Loucy (cell line): ENCODE results near the gene SUSD2.
"Not testable (repeated sequence)": the region's sequence is repeated elsewhere in the genome, so short reads cannot be mapped to it uniquely, and the experiment has no call there.

ENCODE experiments used
- H2AFZ ChIP-seq: fragments of 200-600 bp; sonication (generic); 2 replicates; pipeline ENCODE4 v1.6.0; 2016; ENCODE audit warnings: antibody characterized with exemption, mild to moderate bottlenecking, low read length, moderate library complexity
- H3F3A ChIP-seq: fragments of 200-600 bp; 2 replicates; pipeline ENCODE4 v1.6.0; 2016; ENCODE audit warnings: antibody characterized with exemption, low read depth, mild to moderate bottlenecking
- H3K27me3 ChIP-seq: fragments of 200-600 bp; sonication (generic); 2 replicates; pipeline ENCODE4 v1.6.1; 2014; ENCODE audit warnings: low read length, mild to moderate bottlenecking; ENCODE audit not compliant: insufficient read depth, poor library complexity, severe bottlenecking
- H3K36me3 ChIP-seq: fragments of 200-600 bp; sonication (generic); 2 replicates; pipeline ENCODE4 v1.6.1; 2016; ENCODE audit warnings: low read length; ENCODE audit not compliant: insufficient read depth
- H3K4me1 ChIP-seq: fragments of 200-600 bp; sonication (generic); 2 replicates; pipeline ENCODE4 v1.5.1; 2014; ENCODE audit warnings: low read length, mild to moderate bottlenecking; ENCODE audit not compliant: insufficient read depth, poor library complexity, severe bottlenecking
- H3K4me2 ChIP-seq: fragments of 200-600 bp; sonication (generic); 2 replicates; pipeline ENCODE4 v1.6.0; 2014; ENCODE audit warnings: antibody characterized with exemption, low read length, low read depth, mild to moderate bottlenecking; ENCODE audit not compliant: poor library complexity, severe bottlenecking
- H3K4me3 ChIP-seq: fragments of 200-600 bp; sonication (generic); 2 replicates; pipeline ENCODE4 v1.5.1; 2014; ENCODE audit warnings: low read length, mild to moderate bottlenecking, mixed read lengths; ENCODE audit not compliant: poor library complexity, severe bottlenecking
- H3K79me2 ChIP-seq: fragments of 200-600 bp; sonication (generic); 2 replicates; pipeline ENCODE4 v1.6.1; 2014; ENCODE audit warnings: low read length; ENCODE audit not compliant: insufficient read depth
- H3K9ac ChIP-seq: fragments of 200-600 bp; sonication (generic); 2 replicates; pipeline ENCODE4 v1.6.0; 2014; ENCODE audit warnings: mild to moderate bottlenecking, low read depth, low read length, moderate library complexity; ENCODE audit not compliant: poor library complexity, severe bottlenecking
- H3K9me2 ChIP-seq: fragments of 200-600 bp; sonication (generic); replicated peaks from 2 replicates; pipeline ENCODE4 v1.6.1; 2016; ENCODE audit warnings: low read depth, low read length, mixed read lengths
- H3K9me3 ChIP-seq: fragments of 200-600 bp; sonication (generic); 2 replicates; pipeline ENCODE4 v1.6.1; 2014; ENCODE audit warnings: mild to moderate bottlenecking, antibody characterized with exemption, low read length, low read depth; ENCODE audit not compliant: insufficient read depth
- H4K20me1 ChIP-seq: fragments of 200-600 bp; sonication (generic); 2 replicates; pipeline ENCODE4 v1.6.0; 2014; ENCODE audit warnings: antibody characterized with exemption, low read length, mild to moderate bottlenecking; ENCODE audit not compliant: insufficient read depth, poor library complexity, severe bottlenecking
- EZH2phosphoT487 ChIP-seq: fragments of 200-600 bp; IDR thresholded peaks from 2 replicates; pipeline ENCODE4 v1.6.1; 2018; ENCODE audit warnings: antibody characterized with exemption, mild to moderate bottlenecking, moderate library complexity, borderline replicate concordance
- TF ChIP-seq, protein P1 (sequence below): fragments of 200-600 bp; sonication (generic); conservative IDR thresholded peaks from 2 replicates; pipeline ENCODE4 v1.5.1; 2014; ENCODE audit warnings: mild to moderate bottlenecking, antibody characterized with exemption, low read length

SUSD2 gene

DNA sequence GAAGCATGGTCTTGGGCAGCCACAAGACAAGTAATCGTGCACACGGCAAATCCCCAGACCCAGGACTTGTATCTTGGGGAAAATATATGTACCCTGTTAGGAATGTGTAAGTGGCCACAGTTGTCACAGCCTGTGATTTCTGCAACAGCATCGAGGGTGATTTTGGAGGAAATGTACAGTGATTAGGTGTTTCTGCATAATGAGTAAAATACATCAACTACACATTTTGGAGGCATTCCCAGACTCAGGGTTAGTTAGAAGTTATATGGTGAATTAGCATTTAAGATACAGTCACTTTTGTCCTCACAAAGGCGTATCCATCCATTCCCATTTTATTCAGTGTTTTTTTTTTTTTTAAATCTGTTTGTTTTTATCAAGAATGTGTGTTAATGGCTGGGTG is 28.4 kb downstream of the SUSD2 start:
- Histone ChIP-seq H3K9me3 (no peaks in the 10 kb centered on the region), H3K9ac (no peak overlapping the region), H3K4me1 (peaks cover 28% of the 10 kb centered on the region), H3K4me2 (no peak overlapping the region), H3K36me3 (no peaks in the 10 kb centered on the region), H3K9me2 (no peaks in the 10 kb centered on the region), H3F3A (peaks cover 3% of the 10 kb centered on the region; the same call in 1 of the 2 replicates), H3K27me3 (no peaks in the 10 kb centered on the region), H3K79me2 (no peaks in the 10 kb centered on the region), H3K4me3 (no peak overlapping the region), H2AFZ (no peak overlapping the region), H4K20me1 (no peaks in the 10 kb centered on the region)
- TF ChIP-seq, protein P1, sequence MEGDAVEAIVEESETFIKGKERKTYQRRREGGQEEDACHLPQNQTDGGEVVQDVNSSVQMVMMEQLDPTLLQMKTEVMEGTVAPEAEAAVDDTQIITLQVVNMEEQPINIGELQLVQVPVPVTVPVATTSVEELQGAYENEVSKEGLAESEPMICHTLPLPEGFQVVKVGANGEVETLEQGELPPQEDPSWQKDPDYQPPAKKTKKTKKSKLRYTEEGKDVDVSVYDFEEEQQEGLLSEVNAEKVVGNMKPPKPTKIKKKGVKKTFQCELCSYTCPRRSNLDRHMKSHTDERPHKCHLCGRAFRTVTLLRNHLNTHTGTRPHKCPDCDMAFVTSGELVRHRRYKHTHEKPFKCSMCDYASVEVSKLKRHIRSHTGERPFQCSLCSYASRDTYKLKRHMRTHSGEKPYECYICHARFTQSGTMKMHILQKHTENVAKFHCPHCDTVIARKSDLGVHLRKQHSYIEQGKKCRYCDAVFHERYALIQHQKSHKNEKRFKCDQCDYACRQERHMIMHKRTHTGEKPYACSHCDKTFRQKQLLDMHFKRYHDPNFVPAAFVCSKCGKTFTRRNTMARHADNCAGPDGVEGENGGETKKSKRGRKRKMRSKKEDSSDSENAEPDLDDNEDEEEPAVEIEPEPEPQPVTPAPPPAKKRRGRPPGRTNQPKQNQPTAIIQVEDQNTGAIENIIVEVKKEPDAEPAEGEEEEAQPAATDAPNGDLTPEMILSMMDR = no peak
- TF ChIP-seq EZH2phosphoT487 = no peak

DNA sequence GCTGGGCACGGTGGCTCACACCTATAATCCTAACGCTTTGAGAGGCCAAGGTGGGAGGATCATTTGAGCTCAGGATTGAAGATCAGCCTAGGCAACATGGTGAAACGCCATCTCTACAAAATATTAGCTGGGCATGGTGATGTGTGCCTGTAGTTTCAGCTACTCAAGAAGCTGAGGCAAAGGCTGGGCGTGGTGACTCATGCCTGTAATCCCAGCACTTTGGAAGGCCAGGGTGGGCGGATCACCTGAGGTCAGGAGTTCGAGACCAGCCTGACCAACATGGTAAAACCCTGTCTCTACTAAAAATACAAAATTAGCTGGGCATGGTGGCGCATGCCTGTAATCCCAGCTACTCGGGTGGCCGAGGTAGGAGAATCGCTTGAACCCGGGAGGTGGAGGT is 29.1 kb downstream of the SUSD2 start:
- H4K20me1 ChIP-seq, H2AFZ ChIP-seq, H3K27me3 ChIP-seq, H3K9me3 ChIP-seq, H3K79me2 ChIP-seq, H3K9ac ChIP-seq, H3K36me3 ChIP-seq, H3K4me3 ChIP-seq, H3K4me2 ChIP-seq, H3F3A ChIP-seq, H3K9me2 ChIP-seq: not testable (repeated sequence)
- peaks cover 26% of the 10 kb centered on the region for H3K4me1 ChIP-seq

DNA sequence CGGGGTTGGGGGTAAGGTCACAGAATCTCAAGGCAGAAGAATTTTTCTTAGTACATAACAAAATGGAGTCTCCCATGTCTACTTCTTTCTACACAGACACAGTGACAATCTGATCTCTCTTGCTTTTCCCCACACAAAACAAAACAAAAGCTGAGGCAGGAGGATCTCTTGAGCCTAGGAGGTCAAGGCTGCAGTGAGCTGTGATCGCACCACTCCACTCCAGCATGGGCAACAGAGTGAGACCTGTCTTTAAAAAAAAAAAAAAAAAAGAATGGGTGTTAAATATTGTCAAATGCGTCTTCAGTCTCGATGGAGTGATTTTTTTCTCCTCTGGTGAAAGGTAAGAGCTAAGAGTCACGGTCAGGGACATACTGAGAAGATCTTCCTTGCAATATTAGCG is 30.4 kb downstream of the SUSD2 start:
- H3K9me3 ChIP-seq, H4K20me1 ChIP-seq, H3K4me3 ChIP-seq, H2AFZ ChIP-seq, H3K4me2 ChIP-seq, H3K36me3 ChIP-seq, H3K9ac ChIP-seq, H3K27me3 ChIP-seq, H3F3A ChIP-seq, H3K9me2 ChIP-seq, H3K79me2 ChIP-seq: not testable (repeated sequence)
- H3K4me1 ChIP-seq = peaks cover 17% of the 10 kb centered on the region

DNA sequence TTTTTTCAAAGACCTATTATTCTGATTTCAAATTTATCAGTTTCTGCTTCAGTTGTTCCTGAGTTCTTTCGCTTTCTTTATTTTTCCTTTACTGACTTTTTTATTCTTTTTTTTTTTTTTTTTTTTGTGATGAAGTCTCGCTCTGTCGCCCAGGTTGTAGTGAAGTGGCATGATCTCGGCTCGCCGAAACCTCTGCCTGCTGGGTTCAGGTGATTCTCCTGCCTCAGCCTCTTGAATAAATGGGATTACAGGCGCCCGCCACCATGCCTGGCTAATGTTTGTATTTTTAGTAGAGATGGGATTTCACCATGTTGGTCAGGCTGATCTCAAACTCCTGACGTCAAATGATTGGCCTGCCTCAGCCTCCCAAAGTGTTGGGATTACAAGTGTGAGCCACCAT is 31.8 kb downstream of the SUSD2 start:
- not testable (repeated sequence) for H3F3A ChIP-seq, H3K9me3 ChIP-seq, H3K9me2 ChIP-seq, H2AFZ ChIP-seq, H3K27me3 ChIP-seq, H3K9ac ChIP-seq, H3K4me3 ChIP-seq, H3K79me2 ChIP-seq, H4K20me1 ChIP-seq, H3K4me2 ChIP-seq, H3K36me3 ChIP-seq, H3K4me1 ChIP-seq
